ENCODE results near the gene COX7B2. TPM values are rescaled to one million over a fixed set of nuclear protein-coding genes. Genes with fewer than 3 reads are reported as not detected.

COX7B2 gene
- total RNA-seq, 1 experiment from 2014 or later, result not detected

DNA sequence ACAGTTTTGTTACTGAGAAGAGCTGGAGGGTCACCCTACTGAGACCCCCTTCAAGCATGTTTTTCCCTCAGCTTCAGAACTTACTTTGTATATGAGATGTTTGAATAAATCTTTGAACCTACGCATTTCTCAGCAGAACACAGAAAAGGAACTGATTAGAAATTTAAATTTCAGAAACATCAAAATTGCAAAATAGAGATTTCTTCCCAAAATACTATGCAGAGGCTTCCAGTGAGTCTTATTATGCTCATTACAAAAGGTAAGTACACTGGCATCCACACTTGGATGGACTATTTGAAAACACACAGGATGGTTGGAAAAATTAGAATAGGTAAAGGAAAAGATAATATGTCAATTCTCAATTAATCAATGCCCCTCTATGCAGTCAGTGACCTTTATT is 91.2 kb downstream of the COX7B2 start:
- H3K4me1 ChIP-seq (ENCODE audit: control insufficient read depth in 1 of 2, insufficient read depth in 2 of 2, low read length in 2 of 2), result no peaks in the 10 kb centered on the region
- no peak for DNase-seq (ENCODE audit: low read depth, low spot score)
- no peak overlapping the region for H3K9ac ChIP-seq (ENCODE audit: low read length)
- no peak overlapping the region for H3K4me2 ChIP-seq (ENCODE audit: low read length)
- no TSS peak for BruUV-seq (replicated peaks)
- TF ChIP-seq SP1 (IDR thresholded peaks at IDR 0.05; ENCODE audit: low read depth) (no peak), TCF7L2 (IDR thresholded peaks at IDR 0.05; ENCODE audit: borderline replicate concordance, extremely low read depth, insufficient read depth, insufficient read length) (no peak), REST (IDR thresholded peaks at IDR 0.05; ENCODE audit: low read depth) (no peak), YY1 (IDR thresholded peaks at IDR 0.05; ENCODE audit: extremely low read depth, insufficient replicate concordance, low read depth, low read length) (no peak), JUND (IDR thresholded peaks at IDR 0.05) (no peak), CEBPB (IDR thresholded peaks at IDR 0.05; ENCODE audit: low read depth) (no peak), ZFX (IDR thresholded peaks at IDR 0.05) (no peak), ATF3 (IDR thresholded peaks at IDR 0.05) (no peak), CTCF (IDR thresholded peaks at IDR 0.05 in 2 of 3, conservative IDR thresholded peaks at IDR 0.05 in 1 of 3; ENCODE audit: borderline replicate concordance in 1 of 3, insufficient read depth in 1 of 3, low read depth in 2 of 3, low read length in 2 of 3) (no peak), RAD21 (IDR thresholded peaks at IDR 0.05; ENCODE audit: low read depth) (no peak), ZNF274 (IDR thresholded peaks at IDR 0.05; ENCODE audit: low read depth, low read length) (no peak)
- TF ChIP-seq, protein P1, sequence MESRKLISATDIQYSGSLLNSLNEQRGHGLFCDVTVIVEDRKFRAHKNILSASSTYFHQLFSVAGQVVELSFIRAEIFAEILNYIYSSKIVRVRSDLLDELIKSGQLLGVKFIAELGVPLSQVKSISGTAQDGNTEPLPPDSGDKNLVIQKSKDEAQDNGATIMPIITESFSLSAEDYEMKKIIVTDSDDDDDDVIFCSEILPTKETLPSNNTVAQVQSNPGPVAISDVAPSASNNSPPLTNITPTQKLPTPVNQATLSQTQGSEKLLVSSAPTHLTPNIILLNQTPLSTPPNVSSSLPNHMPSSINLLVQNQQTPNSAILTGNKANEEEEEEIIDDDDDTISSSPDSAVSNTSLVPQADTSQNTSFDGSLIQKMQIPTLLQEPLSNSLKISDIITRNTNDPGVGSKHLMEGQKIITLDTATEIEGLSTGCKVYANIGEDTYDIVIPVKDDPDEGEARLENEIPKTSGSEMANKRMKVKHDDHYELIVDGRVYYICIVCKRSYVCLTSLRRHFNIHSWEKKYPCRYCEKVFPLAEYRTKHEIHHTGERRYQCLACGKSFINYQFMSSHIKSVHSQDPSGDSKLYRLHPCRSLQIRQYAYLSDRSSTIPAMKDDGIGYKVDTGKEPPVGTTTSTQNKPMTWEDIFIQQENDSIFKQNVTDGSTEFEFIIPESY (IDR thresholded peaks at IDR 0.05; ENCODE audit: extremely low read depth, insufficient replicate concordance, low read length), result no peak
- H2AFZ ChIP-seq (ENCODE audit: low read depth, low read length, poor library complexity, severe bottlenecking), result no peak overlapping the region
- ChIA-PET POLR2A (no interaction called here), RAD21 (ENCODE audit: low non-redundant PET in 1 of 2, low total read pairs in 2 of 2, uncharacterized antibody in 2 of 2, unreplicated experiment in 2 of 2) (no interaction called here), CTCF (no interaction called here)
- no peaks in the 10 kb centered on the region for H3K9me2 ChIP-seq (ENCODE audit: insufficient read depth)
- no peaks in the 10 kb centered on the region for H3K36me3 ChIP-seq (ENCODE audit: control insufficient read depth in 1 of 2, insufficient read depth in 2 of 2, low read length in 2 of 2)
- H4K20me1 ChIP-seq (ENCODE audit: insufficient read depth), result no peaks in the 10 kb centered on the region
- intact Hi-C loops (cut with micrococcal nuclease), result no loop called here
- no peaks in the 10 kb centered on the region for H3K27me3 ChIP-seq (ENCODE audit: insufficient read depth, low read length)
- no peak overlapping the region for H3K27ac ChIP-seq (ENCODE audit: low read depth, low read length)
- H3K9me3 ChIP-seq (ENCODE audit: control insufficient read depth in 1 of 2, insufficient read depth in 1 of 2, low read depth in 1 of 2, low read length in 2 of 2), result peaks cover 0 to 3% of the 10 kb centered on the region in 2 experiments; a peak in 1 of 4 replicates
- no peak for ATAC-seq
- no peaks in the 10 kb centered on the region for H3K79me2 ChIP-seq (ENCODE audit: insufficient read depth, low read length)
- no peak overlapping the region for H3K4me3 ChIP-seq (replicated peaks in 1 of 2; ENCODE audit: low read depth in 1 of 2, low read length in 2 of 2)

Measured in HCT116 (cell line).